Midbrain (tissue), 1 donor: ENCODE data around the gene RASA3.
A peak's percentile ranks its signal among the peaks of the same experiment; 100 is the strongest.

Source experiments
- DNase-seq: peaks from one replicate; lab custom pipeline; 2025; lab: John Stamatoyannopoulos, UW

RASA3 gene

DNA sequence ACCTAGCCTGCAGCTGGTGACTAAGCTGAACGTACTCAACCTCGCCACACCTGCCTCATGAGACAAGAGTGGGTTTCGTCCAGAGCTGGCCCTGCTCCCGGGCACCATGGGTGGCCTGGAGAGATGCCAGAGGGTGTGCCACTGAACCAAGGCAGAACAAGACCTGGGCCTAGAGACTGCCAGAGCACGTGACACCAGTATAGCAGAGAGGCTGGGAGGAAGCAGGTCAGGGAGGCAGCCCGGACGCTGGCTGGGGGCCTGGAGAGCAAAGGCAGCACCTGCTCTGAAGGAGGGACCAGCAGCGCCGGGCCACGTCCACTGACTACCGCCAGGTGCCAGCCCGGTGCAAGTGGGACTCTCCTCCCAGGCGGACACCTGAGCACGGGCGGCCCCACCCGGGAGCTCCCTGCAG, 151.2 kb downstream of the RASA3 start:
- DNase-seq: no peak

DNA sequence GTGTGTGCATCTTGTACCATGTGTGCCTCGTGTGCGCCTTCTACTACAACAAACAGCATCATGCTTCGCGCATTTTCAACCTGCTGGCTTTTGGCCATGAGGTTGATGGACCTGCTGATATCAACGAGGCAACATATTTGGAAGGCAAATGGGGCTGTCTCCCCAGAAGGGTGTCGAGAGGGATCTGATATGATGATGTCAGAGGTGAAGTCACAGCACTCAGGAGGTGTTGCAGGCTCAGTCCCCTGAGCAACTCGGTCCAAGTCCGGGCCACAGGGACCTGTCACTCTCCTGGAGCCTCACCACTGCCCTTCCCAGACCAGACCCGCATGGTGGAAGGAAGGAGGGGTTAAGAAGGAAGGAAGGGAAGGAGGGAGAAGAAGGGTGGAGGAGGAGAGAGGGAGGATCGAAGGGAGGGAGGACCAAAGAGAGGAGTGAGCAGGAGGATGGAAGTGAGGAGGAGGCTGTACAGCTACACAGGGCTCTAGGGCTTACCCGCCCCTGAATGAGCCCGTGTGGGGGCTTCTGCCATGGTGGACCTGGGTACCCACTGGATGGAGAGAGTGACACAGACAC, 151.8 kb downstream of the RASA3 start:
- no peak for DNase-seq

DNA sequence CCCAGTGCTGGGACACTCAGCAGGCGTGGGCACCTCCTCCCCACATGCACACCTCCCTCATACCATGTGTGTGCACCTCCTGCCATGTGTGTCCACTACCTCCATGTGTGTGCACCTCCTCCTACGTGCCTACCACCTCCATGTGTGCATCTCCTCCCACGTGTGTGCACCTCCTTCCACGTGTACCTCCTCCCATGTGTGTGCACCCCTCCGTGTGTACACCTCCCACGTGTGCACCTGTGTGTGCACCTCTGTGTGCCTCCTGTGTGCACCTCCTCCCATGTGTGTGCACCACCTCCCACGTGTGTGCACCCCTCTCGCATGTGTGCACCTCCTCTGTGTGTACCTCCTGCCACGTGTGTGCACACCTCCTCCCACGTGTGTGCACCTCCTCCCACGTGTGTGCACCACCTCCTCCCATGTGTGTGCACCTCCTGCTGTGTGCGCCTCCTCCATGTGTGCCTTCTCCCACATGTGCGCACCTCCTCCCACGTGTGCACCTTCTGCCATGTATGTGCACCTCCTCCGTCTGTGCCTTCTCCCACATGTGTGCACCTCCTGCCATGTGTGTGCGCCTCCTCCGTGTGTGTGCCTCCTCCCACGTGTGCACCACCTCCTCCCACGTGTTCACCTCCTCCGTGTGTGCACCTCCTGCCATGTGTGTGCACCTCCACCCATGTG, 152.5 kb downstream of the RASA3 start:
- no peak for DNase-seq

DNA sequence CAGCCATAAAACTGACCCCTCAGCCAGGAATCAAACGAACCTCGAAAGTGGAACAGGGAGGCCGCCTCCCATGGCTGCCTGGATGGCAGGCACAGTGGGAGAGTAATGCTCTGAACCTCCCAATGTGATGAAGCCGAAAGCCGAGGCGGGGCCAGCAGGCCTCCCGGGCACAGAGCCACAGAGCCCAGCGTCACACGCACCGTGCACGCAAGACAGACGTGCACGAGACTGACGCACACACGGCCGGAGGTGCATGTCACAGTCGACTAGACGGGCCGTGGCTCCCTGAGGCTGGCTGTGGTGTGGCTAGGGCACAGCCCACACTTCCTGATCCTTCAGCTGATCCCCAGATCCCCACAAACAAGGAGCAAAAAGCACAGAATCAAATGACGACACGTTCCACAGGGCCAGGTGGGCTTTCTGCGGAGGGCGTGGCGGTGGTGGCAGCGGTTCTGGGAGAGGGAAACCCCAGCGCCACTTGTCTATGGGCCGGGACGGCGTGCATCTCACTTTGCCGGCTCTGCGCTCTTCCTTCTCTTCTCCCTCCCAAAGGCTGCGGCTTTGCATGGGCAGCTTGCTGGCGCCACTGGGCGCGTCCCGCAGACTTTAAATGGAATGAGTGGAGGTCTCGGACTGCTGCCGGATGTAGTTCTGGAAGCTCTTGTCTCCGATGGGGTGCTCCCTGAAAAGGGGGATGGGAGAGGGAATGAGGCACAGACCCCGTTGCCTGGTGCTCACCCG, 153.5 kb downstream of the RASA3 start:
- no peak for DNase-seq

DNA sequence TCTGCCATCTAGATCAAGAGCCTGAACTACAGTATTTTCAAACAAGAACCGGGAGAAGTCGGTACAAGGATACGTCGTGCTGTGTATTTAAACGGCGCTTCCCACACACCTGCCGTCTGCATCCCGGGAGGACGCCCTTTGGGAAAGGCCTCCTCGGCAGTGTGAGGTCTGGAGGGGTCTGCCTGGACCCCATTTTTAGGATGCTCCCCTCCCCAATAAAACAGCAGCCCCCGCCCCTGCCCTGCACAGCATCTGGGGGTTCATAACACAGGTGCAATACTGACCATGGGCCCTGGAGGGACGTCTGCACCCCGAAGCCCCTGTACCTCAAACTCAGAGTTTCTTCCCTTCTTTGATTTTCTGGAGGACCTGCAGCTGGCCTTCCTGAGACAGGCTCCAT, 154.4 kb downstream of the RASA3 start:
- DNase-seq: no peak

DNA sequence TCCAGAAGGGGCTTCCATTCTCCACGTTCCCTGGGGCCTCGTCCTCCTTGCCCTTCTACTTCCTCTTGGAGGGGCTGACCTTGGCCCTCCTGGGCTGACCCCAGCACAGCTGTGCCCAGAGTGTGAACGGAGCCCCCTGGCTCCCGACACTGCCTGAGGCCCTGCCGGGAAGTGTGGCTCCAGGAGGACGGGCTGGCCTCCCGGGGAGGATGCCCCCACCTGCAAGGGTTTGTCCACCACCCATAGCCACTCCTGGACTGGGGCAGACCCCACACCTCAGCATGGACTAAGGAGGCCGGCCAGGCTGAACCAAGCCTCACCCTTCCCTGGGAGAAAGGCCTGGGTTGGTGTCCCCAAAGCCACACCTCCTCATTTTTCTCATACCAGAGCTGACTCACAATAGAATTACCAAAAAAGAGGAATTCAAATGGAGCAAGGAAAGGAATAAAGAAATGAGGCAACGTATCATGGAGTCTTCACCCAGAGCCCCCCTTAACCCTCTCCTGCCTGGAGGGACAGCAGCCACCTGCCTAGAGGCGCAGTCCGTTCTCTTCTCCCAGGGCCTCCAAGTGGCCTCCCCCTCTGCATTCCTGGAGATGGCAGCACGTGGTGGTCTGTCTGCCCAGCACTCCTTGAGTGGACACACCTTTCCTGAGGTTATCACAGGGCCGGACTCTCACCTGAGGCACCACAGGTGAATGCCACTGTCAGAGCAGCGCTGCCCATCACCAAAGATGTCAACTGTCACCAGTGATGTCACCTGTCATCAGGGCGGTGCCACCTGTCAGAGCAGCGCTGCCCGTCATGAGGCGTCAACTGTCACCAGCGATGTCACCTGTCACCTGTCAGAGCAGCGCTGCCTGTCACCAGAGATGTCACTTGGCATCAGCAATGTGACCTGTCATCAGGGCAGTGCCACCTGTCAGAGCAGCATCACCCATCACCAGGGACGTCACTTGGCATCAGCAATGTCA, 155.4 kb downstream of the RASA3 start:
- DNase-seq: no peak

DNA sequence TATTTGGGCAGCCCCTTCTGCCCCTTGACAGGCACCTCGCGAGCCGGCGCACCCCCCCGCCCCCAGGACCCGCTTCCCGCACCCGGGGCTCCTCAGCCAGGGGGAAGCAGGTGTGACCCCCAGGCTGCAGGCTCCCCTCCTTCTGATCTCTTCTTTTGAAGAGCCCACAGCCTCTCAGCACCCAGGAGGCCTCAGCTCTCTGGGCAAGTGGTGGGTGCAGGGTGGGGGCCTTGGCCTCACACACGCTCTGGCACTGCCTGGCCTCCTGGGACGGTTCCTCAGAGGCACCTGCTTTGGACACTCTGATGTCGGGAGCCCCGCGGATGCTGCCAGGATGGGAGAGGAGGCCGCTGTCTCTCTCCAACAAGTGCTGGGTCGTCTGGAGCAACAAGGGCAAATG, 157.0 kb downstream of the RASA3 start:
- DNase-seq: no peak

DNA sequence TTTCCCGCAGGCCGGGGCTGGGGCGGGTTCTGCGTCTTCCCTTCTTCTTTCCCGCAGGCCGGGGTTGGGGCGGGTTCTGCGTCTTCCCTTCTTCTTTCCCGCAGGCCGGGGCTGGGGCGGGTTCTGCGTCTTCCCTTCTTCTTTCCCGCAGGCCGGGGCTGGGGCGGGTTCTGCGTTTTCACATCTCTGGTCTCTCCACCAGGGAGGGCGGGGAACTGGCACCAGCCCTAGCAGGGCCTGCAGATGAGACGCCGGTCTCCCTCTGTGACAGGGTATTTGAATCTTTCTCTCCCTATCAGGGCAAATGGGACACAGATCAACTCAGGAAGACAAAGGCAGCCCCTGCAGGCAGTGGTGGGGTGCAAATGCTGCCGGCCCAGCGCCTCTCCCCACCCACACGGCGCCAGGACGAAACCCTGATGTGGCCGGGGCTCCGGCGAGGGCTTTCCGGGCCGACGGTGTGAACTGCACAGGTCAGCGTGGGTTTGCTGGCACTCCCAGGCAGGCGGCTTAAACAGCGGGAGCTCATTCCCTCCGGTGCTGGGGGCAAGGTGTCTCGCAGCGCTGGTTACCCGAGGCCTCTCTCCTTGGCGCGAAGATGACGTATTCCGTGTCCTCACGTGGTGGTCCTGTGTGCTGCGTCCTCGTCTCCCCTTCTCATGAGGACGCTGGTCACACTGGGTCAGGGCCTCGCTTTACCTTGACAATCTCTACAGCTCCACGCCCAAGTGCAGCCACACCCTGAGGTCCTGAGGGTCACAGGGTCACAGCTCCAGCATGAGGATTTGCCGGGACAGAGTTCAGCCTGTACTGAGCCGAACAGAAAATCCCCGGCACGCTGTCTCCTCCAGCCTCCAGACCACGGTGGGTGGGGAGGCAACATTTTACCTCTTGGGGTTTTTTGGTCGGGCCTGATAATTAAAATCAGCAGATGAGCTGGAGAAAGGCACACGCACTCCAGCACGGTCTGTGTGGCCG, 157.8 kb downstream of the RASA3 start:
- DNase-seq: no peak

DNA sequence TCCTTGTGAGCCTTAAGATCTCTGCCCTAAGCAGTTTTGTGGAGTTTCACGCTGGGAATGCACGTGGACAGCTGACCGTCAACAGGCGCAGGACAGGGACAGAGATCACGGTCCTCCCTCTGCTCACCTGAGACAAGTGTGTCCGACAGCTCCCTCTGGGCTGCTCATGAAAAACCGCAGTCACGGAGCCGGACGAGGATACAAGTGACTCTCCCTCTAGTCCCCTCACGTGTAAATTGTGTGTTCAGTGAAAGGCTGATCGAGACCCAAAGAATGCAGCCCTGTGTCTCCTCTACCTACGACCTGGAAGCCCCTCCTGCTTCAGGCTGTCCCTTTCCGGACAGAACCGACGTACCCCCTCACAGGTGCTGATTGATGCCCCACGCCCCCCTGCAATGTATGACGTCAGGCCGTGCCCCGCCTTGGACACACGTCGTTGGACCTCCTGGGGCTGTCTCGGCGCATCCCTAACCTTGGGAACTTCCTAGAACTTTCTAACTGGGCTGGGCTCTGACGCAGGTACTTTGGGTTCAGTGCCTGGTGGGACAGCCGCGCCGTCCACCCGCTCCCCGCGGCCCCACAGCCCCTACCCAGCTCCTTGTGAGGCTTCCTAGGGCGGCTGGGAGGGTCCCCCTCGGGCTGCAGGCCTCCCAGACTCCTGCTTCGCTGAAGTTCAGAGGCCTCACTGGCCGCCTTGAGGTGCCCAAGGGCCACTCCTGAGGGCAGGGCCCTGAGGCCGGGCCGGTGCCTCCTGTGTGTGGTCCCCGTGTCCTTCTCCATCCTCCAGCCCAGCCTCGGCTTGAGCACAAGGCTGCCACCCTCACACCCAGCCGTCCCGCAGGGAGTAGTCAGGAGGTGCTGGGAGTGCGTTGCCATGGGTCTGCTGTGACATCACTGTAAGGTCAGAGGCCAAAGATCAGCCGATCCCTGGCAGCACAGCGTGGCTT, 158.9 kb downstream of the RASA3 start, which contains the start of gene C13orf46:
C13orf46 (minus strand) TSS at position 859 of the 947 bp plus-strand sequence; CDS start at position 780, 79 bp downstream.
- DNase-seq: no peak

DNA sequence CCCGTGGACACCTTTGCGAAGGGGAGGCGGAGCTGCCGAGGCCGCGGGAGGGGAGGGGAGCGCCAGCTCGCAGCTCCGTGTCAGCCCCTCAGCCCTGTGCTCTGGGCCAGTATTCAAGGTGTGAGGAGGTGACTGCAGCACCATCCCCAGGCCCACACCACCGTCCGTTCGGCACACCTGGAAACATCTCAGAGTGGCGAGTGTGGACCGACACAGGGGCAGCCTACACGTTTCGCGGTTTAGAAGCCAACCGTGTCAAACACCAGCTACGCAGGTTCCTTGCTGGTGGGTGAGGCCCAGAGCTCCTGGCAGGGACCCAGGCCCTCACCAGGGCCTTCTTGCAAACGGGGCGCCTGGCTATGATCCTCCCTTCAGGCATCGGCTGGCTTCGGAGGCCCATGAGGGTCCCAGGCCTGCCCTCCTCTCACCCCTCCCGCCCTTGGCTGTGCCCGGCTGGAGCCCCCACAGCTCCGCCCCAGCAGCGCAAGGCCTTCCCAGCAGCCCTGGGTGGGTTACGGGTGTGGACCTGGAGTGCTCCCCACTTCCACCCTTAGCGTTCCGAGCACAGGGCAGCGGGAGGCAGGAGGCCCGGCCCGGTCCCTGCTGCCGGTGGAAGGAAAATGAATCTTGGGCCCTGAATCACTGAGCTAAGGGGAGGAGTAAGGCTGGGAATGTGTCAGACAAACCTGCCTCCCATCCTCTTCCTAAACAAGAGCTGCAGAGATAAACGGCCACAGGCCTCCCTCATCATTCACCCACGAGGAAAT, 159.8 kb downstream of the RASA3 start:
- no peak for DNase-seq

DNA sequence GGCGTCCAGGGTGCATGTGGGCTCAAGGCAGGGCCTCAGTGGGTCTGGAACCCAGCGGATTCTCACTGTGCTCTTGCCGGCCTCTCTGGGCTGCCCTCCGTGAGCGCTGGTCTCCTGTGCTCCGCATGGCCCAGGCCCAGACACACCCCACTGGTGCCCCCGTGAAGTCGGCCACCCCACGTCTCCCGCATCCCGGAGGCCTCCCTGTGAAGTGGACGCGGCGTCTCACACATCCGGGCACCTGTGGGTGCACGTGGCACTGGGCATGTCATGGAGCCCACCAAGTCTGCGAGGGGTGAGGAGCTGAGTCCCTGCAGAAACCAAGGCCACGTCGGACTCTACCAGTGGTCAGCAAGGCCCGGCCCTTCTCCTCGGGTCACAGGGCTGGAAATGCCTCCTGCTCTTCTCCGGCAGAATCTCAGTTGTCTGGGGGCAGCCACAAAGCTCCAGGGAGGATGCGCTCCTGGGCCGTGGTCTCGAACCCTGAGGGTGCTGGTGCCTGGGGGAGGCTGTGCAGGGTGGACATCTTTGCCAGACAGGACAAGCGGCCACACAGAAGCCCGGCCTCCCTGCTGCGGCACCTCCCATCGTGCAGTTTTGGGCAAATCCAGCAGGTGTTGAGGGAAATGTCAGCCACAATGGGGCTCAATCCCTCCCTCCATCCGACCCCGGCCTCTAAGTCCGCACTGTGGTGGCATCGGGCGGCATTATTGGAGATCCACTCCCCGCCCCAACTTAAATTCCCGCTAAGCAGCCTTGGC, 160.8 kb downstream of the RASA3 start:
- DNase-seq: no peak

DNA sequence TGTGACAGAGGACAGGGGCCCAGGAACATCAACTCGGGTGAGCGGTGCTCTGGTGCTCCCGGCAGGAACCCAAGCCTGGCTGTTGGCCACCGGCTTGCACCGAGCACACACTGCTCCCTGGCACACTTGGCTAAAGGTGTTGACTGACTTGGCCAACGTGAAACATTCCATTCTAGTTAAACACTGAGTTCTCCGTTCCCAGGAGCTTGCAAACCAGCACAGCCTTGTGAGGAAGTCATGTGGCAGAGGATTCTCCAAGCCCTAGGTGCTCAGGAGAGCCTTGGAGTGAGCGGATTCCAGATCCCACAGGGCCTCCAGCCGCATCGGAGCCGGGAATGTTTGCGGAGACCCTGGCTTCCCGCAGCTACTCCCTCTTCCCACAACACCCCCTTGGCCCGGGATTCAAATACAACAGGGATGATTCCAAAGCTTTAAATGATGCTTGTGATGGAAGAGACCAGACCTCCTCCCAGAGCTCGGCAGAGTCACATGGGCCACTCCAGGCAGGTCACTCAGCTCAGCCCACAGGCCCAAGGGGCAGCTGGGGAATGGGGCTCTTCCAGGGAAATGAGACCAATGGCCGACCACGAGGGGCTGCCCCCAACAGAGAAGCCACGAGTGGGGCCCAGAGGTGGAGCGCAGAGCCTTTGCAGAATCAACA, 161.5 kb downstream of the RASA3 start:
- peak; percentile 23 for DNase-seq

DNA sequence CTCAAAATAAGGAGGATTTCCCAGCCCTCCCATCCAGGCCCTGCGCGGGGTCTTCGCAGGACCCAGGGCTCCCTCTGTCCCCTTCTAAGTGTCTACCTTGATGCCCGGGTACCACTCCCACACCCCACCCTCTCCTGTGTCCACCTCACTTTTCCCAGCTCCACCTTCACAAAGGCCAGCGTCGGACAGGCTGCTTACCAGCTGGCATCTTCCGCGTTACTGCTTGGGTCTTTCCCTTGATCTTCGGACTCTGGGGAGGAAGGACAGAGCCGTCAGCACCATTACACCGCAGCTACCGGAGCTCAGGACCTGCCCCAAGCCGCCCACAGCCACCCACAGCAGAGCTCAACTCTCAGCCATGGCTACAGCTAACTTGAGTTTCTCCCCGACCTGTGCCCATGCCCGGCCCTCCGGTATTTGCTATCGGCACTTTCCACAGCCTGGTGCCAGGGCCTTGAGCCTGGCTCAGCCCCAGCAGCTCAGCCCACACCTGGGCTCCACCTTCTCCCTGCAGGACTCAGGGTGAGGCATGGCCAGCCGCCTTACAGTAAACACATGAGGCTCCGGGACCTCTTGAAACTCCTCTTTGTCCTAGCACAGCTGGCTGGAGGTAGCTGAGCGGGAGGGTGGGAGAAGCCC, 162.3 kb downstream of the RASA3 start:
- no peak for DNase-seq

DNA sequence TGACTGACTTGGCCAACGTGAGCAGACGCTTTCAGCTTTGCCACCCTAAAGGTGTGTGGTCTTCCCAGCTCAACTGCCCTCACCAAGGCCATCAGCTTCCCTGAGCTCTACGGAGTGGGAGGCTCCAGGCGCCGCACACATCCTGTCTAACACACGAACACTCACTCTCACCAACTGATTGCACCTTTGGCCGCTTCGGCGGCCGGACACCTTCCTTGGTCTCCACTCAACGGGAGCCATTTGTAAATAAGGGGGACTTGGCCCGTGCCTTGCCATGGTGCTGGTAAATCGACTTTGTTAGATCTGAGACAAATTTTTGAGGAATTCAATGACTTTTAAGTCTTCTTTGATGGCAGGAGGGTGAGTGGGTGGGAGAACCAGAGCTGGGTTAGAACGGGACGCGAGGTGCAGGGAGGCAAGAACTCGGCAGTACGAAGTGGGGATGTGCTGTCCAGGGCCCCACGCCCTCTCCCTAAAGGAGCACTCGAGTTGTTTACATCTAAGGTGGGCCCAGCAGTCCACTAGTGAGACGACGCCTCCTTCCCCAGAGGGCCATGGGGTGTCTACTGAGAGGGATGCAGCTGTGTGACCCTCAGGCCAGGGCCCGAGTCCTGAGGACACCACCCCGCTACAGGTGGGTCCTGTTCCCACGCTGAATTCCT, 163.0 kb downstream of the RASA3 start:
- no peak for DNase-seq

DNA sequence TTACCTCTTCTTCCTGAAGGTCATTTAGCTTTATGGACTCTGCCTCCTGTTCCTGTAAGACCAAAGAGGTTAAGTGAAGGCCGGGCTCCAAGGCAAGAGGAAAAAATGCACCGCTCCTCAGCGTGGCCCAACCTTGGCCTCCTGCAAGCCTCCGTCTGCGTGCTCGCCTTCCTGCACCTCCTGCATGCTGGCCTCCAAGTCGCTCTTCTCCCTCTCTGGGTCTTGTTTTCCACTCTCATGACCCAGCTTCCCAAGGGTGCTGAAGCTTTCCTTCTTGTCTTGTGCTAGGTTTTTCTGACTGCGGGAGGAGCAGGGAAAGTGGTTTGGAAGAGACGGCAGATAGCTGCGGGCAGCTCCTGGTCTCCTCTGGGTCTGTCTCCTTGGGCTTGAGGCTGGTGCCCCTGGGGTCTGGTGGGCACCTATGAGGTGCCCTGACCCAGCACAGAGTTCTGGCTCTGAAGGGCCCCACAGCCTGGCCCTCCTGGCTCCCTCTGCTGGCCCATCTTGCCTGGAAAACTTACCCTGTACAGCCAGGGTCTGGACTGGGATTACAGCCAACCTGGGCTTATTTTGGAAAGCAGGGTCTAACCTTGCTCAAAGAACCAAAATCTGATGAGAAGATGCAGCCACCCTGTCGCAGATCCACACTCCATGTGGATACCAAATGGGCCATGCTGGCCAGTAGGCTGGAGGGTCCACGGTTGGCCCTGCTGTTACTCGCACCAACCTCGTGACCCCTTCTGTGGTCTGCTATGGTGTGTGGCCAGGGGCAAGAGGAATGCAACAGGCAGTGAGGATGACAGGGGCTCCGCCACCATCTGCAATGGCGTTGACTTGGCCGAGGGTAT, 163.7 kb downstream of the RASA3 start:
- no peak for DNase-seq
